Progenitor cell of endocrine pancreas (in vitro differentiated cells): ENCODE data around the gene KIAA1328. TPM values are rescaled to one million over a fixed set of nuclear protein-coding genes. Genes with fewer than 3 reads are reported as not detected.

Source experiments
- DNase-seq: peaks from one replicate; pipeline ENCODE4 v3.0.0; 2021; ENCODE audit warnings: low spot score; ENCODE audit not compliant: unreplicated experiment
- H3K27ac Mint-ChIP-seq: 2 replicates; pipeline ENCODE4 v1.8.0; 2021; ENCODE audit warnings: mild to moderate bottlenecking, moderate library complexity, mixed read lengths
- H3K27me3 Mint-ChIP-seq: 2 replicates; pipeline ENCODE4 v1.8.0; 2021; ENCODE audit warnings: mixed read lengths
- H3K36me3 Mint-ChIP-seq: 2 replicates; pipeline ENCODE4 v1.8.0; 2022; ENCODE audit warnings: mixed read lengths; ENCODE audit not compliant: insufficient read depth
- H3K4me1 Mint-ChIP-seq: 2 replicates; pipeline ENCODE4 v1.8.0; 2021; ENCODE audit warnings: low read depth, mixed read lengths
- H3K4me3 Mint-ChIP-seq: 2 replicates; pipeline ENCODE4 v1.8.0; 2021; ENCODE audit warnings: low read depth, mild to moderate bottlenecking, moderate library complexity, mixed read lengths
- H3K9me3 Mint-ChIP-seq: 2 replicates; pipeline ENCODE4 v1.8.0; 2021; ENCODE audit warnings: low read depth, mixed read lengths
- total RNA-seq: library from RNA; stranded (reverse); gene quantifications from 2 replicates; pipeline ENCODE4 v1.2.1, GENCODE V29; 2021
- TF ChIP-seq, protein P1 (sequence below): fragments of 200-600 bp; sonication (generic); IDR thresholded peaks from one replicate; pipeline ENCODE4 v1.5.0; 2021; ENCODE audit warnings: antibody characterized with exemption, mild to moderate bottlenecking; ENCODE audit not compliant: unreplicated experiment

Gene KIAA1328
- total RNA-seq, 1 donor from 2014 or later, result 12.4 TPM

- Mint-ChIP-seq H3K9me3 (no peaks in the 10 kb centered on the region), H3K36me3 (peaks cover 3% of the 10 kb centered on the region), H3K4me1 (peaks cover 7% of the 10 kb centered on the region), H3K4me3 (no peak overlapping the region), H3K27me3 (no peaks in the 10 kb centered on the region), H3K27ac (no peak overlapping the region)
- DNase-seq, result no peak
- TF ChIP-seq, protein P1, sequence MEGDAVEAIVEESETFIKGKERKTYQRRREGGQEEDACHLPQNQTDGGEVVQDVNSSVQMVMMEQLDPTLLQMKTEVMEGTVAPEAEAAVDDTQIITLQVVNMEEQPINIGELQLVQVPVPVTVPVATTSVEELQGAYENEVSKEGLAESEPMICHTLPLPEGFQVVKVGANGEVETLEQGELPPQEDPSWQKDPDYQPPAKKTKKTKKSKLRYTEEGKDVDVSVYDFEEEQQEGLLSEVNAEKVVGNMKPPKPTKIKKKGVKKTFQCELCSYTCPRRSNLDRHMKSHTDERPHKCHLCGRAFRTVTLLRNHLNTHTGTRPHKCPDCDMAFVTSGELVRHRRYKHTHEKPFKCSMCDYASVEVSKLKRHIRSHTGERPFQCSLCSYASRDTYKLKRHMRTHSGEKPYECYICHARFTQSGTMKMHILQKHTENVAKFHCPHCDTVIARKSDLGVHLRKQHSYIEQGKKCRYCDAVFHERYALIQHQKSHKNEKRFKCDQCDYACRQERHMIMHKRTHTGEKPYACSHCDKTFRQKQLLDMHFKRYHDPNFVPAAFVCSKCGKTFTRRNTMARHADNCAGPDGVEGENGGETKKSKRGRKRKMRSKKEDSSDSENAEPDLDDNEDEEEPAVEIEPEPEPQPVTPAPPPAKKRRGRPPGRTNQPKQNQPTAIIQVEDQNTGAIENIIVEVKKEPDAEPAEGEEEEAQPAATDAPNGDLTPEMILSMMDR, result no peak
Observed at GRCh38 chr18:37222999-37223378, 394.1 kb downstream of the KIAA1328 start.

DNA sequence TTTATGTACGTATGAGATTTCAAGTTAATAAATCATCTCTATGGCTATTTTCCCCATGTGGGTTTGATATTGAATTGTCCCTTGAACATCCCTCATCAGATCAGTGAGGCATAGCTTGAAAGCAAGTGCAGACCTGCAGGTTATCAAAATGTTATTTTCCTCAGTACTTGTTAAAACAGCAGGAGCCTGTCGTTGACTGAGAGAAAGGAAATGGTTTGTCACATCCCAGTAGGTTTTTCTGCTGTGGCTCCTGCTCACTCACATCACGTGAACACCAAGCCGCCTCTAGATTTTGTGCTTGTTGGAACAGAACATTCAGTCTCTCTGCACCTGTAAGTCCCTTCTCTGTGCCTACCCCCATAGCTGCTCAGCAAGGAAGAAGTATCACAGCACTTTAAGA lies 396.4 kb downstream of the KIAA1328 start:
- Mint-ChIP-seq H3K27ac (no peak overlapping the region), H3K4me1 (no peaks in the 10 kb centered on the region), H3K36me3 (peaks cover 6% of the 10 kb centered on the region), H3K27me3 (no peaks in the 10 kb centered on the region), H3K4me3 (no peak overlapping the region), H3K9me3 (no peaks in the 10 kb centered on the region)
- TF ChIP-seq, protein P1, result no peak
- DNase-seq, result no peak

GRCh38 chr18:37230768-37231167 lies 401.8 kb downstream of the KIAA1328 start:
- Mint-ChIP-seq H3K36me3 (peaks cover 6% of the 10 kb centered on the region), H3K27ac (no peak overlapping the region), H3K9me3 (no peaks in the 10 kb centered on the region), H3K27me3 (no peaks in the 10 kb centered on the region), H3K4me1 (no peaks in the 10 kb centered on the region), H3K4me3 (no peak overlapping the region)
- TF ChIP-seq, protein P1, result no peak
- no peak for DNase-seq

GRCh38 chr18:37231251-37231650 lies 402.3 kb downstream of the KIAA1328 start:
- H3K36me3 Mint-ChIP-seq, result peaks cover 6% of the 10 kb centered on the region
- no peak for DNase-seq
- H3K4me3 Mint-ChIP-seq, result no peak overlapping the region
- H3K27ac Mint-ChIP-seq, result no peak overlapping the region
- TF ChIP-seq, protein P1, result no peak
- H3K9me3 Mint-ChIP-seq, result no peaks in the 10 kb centered on the region
- no peaks in the 10 kb centered on the region for H3K27me3 Mint-ChIP-seq
- no peaks in the 10 kb centered on the region for H3K4me1 Mint-ChIP-seq

DNA sequence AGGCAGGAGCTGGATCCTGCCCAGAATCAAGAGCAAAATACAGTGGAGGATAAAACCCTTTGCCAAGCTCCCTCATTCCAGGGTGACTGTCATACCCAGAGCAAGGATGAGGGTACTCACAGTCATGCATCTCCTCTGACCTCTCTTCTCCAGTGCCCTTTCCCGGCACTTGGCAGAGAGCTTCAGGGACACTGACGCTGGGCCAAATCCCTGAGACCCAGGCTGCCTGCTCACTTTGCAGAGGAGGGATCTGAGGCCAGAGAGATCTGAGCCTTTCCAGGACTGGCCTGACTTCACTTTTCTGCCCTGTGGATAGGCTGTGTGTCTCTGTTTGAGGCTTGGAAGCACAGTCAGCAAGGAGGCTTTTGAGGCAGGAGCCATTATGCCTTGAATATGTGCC lies 406.7 kb downstream of the KIAA1328 start:
- H3K4me3 Mint-ChIP-seq, result no peak overlapping the region
- no peak for DNase-seq
- TF ChIP-seq, protein P1, result no peak
- H3K36me3 Mint-ChIP-seq, result no peaks in the 10 kb centered on the region
- no peak overlapping the region for H3K27ac Mint-ChIP-seq
- no peaks in the 10 kb centered on the region for H3K9me3 Mint-ChIP-seq
- H3K27me3 Mint-ChIP-seq, result no peaks in the 10 kb centered on the region
- peaks cover 3% of the 10 kb centered on the region for H3K4me1 Mint-ChIP-seq
